Esophagus muscularis mucosa (tissue), 4 donors: ENCODE results near the gene PSMD8. TPM values are rescaled to one million over a fixed set of nuclear protein-coding genes. Genes with fewer than 3 reads are reported as not detected.

Experiments used
- DNase-seq: peaks from one replicate; pipeline ENCODE4 v3.0.0-alpha.2; 2017; ENCODE audit errors: extremely low spot score
- H3K27ac ChIP-seq, 4 donors: fragments of 200-600 bp; sonication (generic); replicated peaks in 1 of 4; 1 replicate in 3 of 4; 2 replicates in 1 of 4; pipeline ENCODE4 v1.5.1; 2016 to 2019; ENCODE audit warnings: mild to moderate bottlenecking in 1 of 4
- H3K27me3 ChIP-seq, 4 donors: fragments of 200-600 bp; sonication (generic); one replicate each; pipeline versions ENCODE4 v1.5.1 to v1.6.0; 2016 to 2019
- H3K36me3 ChIP-seq, 4 donors: fragments of 200-600 bp; sonication (generic); one replicate each; pipeline ENCODE4 v1.5.1; 2016 to 2019
- H3K4me1 ChIP-seq, 4 donors: fragments of 200-600 bp; sonication (generic); one replicate each; pipeline ENCODE4 v1.5.1; 2016 to 2019
- H3K4me3 ChIP-seq, 4 donors: fragments of 200-600 bp; sonication (generic); 1 replicate in 2 of 4; 2 replicates in 2 of 4; pipeline ENCODE4 v1.5.1; 2016 to 2019; ENCODE audit warnings: mild to moderate bottlenecking in 4 of 4, moderate library complexity in 1 of 4
- H3K9me3 ChIP-seq, 4 donors: fragments of 200-600 bp; sonication (generic); 1 replicate in 3 of 4; 2 replicates in 1 of 4; pipeline ENCODE4 v1.5.1; 2016 to 2019
- EP300 ChIP-seq: sonication (generic); formaldehyde crosslinking; IDR thresholded peaks from one replicate; pipeline ENCODE4 v1.6.1; 2017; ENCODE audit warnings: antibody characterized with exemption
- POLR2A ChIP-seq: fragments of 450-650 bp; IDR thresholded peaks from one replicate; pipeline ENCODE4 v1.6.1; 2017; ENCODE audit warnings: antibody characterized with exemption, moderate library complexity, mild to moderate bottlenecking, low read depth
- POLR2AphosphoS5 ChIP-seq, 2 donors: sonication (generic); formaldehyde crosslinking; IDR thresholded peaks; one replicate each; pipeline ENCODE4 v1.6.1; 2017; ENCODE audit warnings: antibody characterized with exemption in 2 of 2
- WGBS: methylation state at CpG from one replicate; pipeline ENCODE4 v1.1.5; 2018; 5-methylcytosine and 5-hydroxymethylcytosine counted together
- intact Hi-C: fragments of 100-400 bp; cut with DNase I; formaldehyde crosslinking; loops from one replicate; pipeline ENCODE4 v1.15.1; 2023
- total RNA-seq, 4 donors: library from RNA; depleted of rRNA; stranded (reverse); fragments of >200 nt; gene quantifications; one replicate each; pipeline versions ENCODE4 v1.1.0 to v1.2.1, GENCODE V29; 2016
- TF ChIP-seq, protein P1 (sequence below), 3 experiments: fragments of 200-600 bp in 2 of 3; fragments of 450-650 bp in 1 of 3; sonication (generic) in 2 of 3; IDR thresholded peaks; one replicate each; pipeline ENCODE4 v1.5.1; 2017 to 2019; ENCODE audit warnings: antibody characterized with exemption in 3 of 3, mild to moderate bottlenecking in 2 of 3, moderate library complexity in 1 of 3

PSMD8 gene
- total RNA-seq, 4 donors from 2014 or later = 145 to 259 (median 212) TPM

DNA sequence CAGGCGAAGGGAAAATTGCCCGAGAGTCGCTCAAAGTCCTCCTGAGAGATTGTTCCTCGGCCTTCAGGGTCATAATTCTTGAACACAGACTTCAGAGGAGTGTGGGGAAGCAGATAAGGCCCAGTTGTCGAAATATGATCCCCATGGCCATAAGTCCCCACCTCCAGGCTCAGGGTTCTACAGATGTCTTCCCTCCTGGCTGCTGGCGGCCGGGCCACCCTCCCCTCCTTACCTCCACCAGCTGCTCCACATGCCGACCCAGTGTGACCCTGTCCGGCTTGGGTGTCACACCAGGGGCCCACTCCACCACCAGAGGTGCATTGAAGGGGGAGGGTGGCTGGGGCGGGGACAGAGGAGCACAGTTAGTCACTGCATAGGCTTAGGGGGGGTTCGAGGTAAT lies 38.6 kb downstream of the PSMD8 start:
- WGBS = 56% methylated on average over 10 of the region's 11 CpGs

DNA sequence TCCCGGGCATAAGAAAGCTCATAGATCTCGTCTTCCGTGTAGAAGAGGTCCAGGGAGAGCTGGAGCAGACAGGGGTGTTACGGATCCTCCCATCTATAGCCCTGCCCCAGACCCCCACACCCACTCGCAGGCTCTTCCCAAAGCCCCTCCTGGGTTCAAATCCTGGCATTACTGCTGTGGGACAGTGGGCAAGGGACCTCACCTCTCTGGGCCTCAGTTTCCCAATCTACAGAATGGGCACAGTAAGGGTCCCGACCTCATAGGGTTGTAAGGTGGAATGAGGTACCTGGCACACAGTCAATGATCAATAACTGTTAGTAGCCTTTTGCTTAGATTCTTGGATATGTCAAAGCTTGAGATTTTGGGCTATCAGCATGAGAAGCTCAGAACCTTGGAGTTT lies 39.0 kb downstream of the PSMD8 start:
- TF ChIP-seq POLR2A = no peak
- TF ChIP-seq, protein P1, sequence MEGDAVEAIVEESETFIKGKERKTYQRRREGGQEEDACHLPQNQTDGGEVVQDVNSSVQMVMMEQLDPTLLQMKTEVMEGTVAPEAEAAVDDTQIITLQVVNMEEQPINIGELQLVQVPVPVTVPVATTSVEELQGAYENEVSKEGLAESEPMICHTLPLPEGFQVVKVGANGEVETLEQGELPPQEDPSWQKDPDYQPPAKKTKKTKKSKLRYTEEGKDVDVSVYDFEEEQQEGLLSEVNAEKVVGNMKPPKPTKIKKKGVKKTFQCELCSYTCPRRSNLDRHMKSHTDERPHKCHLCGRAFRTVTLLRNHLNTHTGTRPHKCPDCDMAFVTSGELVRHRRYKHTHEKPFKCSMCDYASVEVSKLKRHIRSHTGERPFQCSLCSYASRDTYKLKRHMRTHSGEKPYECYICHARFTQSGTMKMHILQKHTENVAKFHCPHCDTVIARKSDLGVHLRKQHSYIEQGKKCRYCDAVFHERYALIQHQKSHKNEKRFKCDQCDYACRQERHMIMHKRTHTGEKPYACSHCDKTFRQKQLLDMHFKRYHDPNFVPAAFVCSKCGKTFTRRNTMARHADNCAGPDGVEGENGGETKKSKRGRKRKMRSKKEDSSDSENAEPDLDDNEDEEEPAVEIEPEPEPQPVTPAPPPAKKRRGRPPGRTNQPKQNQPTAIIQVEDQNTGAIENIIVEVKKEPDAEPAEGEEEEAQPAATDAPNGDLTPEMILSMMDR (IDR thresholded peaks at IDR 0.05) = no peak
- no peak for TF ChIP-seq POLR2AphosphoS5 (IDR thresholded peaks at IDR 0.05)
- TF ChIP-seq EP300 = no peak
- intact Hi-C loops = no loop called here
- WGBS = 89% methylated on average over 1 of the region's 6 CpGs

More for the DNA sequence above, 38.6 kb downstream of the PSMD8 start:
- intact Hi-C loops = no loop called here
- H3K36me3 ChIP-seq = peaks cover 0 to 11% (median 0%) of the 10 kb centered on the region in 4 donors
- H3K4me1 ChIP-seq = peaks cover 6 to 7% (median 7%) of the 10 kb centered on the region in 4 donors
- TF ChIP-seq POLR2A = no peak
- TF ChIP-seq POLR2AphosphoS5 (IDR thresholded peaks at IDR 0.05) = no peak
- no peak for TF ChIP-seq EP300
- TF ChIP-seq, protein P1 (IDR thresholded peaks at IDR 0.05) = no peak
- H3K4me3 ChIP-seq = no peak overlapping the region
- DNase-seq = no peak
- no peaks in the 10 kb centered on the region for H3K9me3 ChIP-seq
- peaks cover 0 to 40% (median 7%) of the 10 kb centered on the region in 4 donors for H3K27me3 ChIP-seq
- no peak overlapping the region for H3K27ac ChIP-seq

DNA sequence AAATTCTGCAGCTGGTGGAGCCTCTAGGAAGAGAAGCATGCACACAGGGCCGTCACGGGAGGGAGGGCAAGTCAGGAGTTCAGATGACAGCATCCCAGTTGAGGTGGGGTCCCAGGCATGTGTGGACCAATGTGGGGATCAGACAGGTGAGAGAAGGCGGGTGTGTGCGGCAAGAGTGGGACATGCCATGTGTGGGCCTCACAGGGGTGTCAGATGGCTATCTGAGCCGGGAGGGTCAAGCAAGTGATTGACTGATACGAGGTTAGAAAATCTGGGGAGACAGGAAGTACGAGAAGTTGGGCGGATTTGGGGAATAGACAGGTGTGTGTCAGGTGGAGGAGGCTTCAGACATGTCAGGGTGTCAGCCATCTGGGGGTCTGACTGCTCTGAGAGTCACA lies 42.8 kb downstream of the PSMD8 start:
- Histone ChIP-seq H3K9me3 (no peaks in the 10 kb centered on the region), H3K4me3 (no peak overlapping the region), H3K4me1 (peaks cover 10 to 13% (median 12%) of the 10 kb centered on the region in 4 donors), H3K27me3 (peaks cover 0 to 76% (median 9%) of the 10 kb centered on the region in 4 donors), H3K27ac (no peak overlapping the region), H3K36me3 (no peaks in the 10 kb centered on the region)
- no peak for DNase-seq
- WGBS = 77% methylated on average over 8 of the region's 8 CpGs
- TF ChIP-seq, protein P1 (IDR thresholded peaks at IDR 0.05) = no peak
- TF ChIP-seq POLR2A = no peak
- TF ChIP-seq POLR2AphosphoS5 (IDR thresholded peaks at IDR 0.05) = no peak
- TF ChIP-seq EP300 = no peak
- intact Hi-C loops = no loop called here

More for the DNA sequence above, 39.0 kb downstream of the PSMD8 start:
- peaks cover 0 to 44% (median 7%) of the 10 kb centered on the region in 4 donors for H3K27me3 ChIP-seq
- H3K4me3 ChIP-seq = no peak overlapping the region
- H3K9me3 ChIP-seq = no peaks in the 10 kb centered on the region
- H3K27ac ChIP-seq = no peak overlapping the region
- peaks cover 0 to 7% (median 0%) of the 10 kb centered on the region in 4 donors for H3K36me3 ChIP-seq
- no peak for DNase-seq
- H3K4me1 ChIP-seq = peaks cover 10 to 12% (median 11%) of the 10 kb centered on the region in 4 donors

DNA sequence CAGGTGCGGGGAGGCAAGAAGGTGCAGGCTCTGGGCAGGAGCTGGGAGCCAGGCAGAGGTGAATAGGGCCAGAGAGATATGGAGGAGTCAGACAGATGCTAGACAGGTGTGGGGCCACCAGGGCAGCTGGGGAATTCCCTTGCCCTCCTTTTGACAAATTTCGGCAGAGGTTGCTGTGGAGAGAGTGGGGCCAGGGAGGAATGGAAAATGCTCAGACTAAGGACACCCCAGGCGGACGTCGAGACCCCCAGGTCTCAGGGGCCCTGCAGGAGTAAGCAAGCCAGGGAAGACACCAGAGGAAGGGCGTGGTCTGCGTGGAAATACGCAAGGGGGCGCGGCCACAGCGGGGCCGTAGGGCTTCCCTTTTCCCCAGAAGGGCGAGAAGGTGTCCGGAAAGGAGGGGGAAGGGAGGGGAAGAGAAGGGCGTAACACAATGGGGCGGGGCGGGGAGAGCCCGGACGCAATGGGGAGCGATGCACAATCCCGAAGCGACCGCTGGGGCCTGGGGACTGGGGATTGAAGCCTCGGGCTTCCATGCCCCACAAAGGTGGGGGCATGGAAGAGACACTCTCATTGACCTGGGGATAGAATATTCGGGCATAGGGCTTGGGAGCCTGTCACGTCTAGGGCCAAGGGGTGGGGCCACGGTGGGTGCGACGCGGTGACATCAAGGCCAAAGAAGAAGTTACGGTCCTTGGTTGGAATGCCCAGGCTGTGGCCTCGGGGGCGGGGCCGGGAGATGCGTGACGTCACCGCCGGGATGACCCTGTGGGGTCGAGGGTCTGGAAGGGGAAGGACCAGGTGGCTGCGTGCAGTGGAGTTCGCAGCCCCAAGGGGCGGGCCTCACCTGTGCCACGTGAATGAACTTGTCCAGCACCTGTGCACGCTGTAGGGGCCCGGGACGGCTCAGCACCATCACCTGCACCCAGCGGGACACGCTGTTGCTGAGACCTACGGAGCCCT lies 43.5 kb downstream of the PSMD8 start:
- Histone ChIP-seq H3K9me3 (no peaks in the 10 kb centered on the region), H3K4me1 (peaks cover 10 to 13% (median 12%) of the 10 kb centered on the region in 4 donors), H3K36me3 (no peaks in the 10 kb centered on the region), H3K4me3 (peak overlapping the region; percentile 37 to 49 (median 38)), H3K27ac (no peak overlapping the region), H3K27me3 (peaks cover 0 to 83% (median 9%) of the 10 kb centered on the region in 4 donors)
- DNase-seq = no peak
- WGBS = 11% methylated on average over 31 of the region's 49 CpGs
- intact Hi-C loops = no loop called here
- TF ChIP-seq, protein P1 (IDR thresholded peaks at IDR 0.05) = no peak
- no peak for TF ChIP-seq POLR2AphosphoS5 (IDR thresholded peaks at IDR 0.05)
- TF ChIP-seq EP300 = no peak
- no peak for TF ChIP-seq POLR2A
